Measurements from ENCODE around the gene HPSE2. TPM values are rescaled to one million over a fixed set of nuclear protein-coding genes. Genes with fewer than 3 reads are reported as not detected.

The HPSE2 gene
- total and polyA plus RNA-seq, 5 donors = 0.09 TPM; not detected in 4

DNA sequence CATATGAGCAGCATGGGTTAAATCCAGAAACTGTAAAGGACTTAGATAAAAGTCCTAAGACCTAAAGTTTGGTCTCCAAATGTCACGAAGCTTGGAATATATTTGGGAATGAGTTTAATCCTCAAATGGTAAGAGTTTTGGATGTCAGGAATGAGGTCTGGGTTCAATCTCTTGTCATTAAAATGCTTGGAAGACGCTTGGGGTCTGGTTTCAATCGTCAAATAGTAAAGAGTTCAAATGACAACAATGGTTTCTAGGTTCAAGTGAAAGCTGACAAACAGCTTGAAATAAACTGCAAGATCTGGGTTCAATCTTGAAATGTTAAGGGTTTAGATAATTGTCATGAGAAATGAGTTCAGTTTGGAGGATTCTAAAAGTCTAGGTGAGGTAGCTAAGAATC, 403.5 kb downstream of the HPSE2 start:
- H3K4me3 ChIP-seq (ENCODE audit: low read length) = no peak overlapping the region
- no peak for ATAC-seq
- no peaks in the 10 kb centered on the region for H3K9me3 ChIP-seq (ENCODE audit: control insufficient read depth, low read length)
- no peak overlapping the region for H3K27ac ChIP-seq (ENCODE audit: low read length)
- no peaks in the 10 kb centered on the region for H3K27me3 ChIP-seq (ENCODE audit: control insufficient read depth, insufficient read depth)
- no peaks in the 10 kb centered on the region for H3K4me1 ChIP-seq (ENCODE audit: control insufficient read depth, insufficient read depth, low read length)
- no peak for DNase-seq
- whole genome bisulfite sequencing = 31% methylated on average over 3 of the region's 3 CpGs
- intact Hi-C loops (cut with DNase I) = no loop called here

DNA sequence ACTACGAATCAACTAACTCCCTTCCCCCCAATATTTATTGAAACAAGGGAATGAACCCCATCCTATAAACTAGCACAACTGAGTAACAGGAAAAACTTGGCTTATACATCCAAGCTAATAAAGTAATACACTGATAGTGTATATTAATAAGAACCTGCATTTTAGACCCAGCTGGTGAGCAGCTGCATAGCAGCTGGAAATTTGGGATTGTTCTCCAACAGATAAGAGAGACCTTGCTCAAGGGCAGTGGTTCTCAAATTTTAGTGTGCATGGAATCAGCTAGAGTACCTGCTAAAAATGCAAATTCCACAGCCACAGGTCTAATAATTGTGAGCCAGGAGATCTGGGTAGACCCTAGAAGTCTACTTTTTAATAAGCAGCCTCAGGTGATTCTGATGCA, 404.3 kb downstream of the HPSE2 start:
- Histone ChIP-seq H3K27me3 (ENCODE audit: control insufficient read depth, insufficient read depth) (no peaks in the 10 kb centered on the region), H3K27ac (ENCODE audit: low read length) (no peak overlapping the region), H3K9me3 (ENCODE audit: control insufficient read depth, low read length) (no peaks in the 10 kb centered on the region), H3K4me1 (ENCODE audit: control insufficient read depth, insufficient read depth, low read length) (no peaks in the 10 kb centered on the region), H3K4me3 (ENCODE audit: low read length) (no peak overlapping the region)
- no peak for DNase-seq
- no peak for ATAC-seq
- intact Hi-C loops (cut with DNase I) = no loop called here
- 48% methylated on average over 1 of the region's 1 CpG for WGBS

DNA sequence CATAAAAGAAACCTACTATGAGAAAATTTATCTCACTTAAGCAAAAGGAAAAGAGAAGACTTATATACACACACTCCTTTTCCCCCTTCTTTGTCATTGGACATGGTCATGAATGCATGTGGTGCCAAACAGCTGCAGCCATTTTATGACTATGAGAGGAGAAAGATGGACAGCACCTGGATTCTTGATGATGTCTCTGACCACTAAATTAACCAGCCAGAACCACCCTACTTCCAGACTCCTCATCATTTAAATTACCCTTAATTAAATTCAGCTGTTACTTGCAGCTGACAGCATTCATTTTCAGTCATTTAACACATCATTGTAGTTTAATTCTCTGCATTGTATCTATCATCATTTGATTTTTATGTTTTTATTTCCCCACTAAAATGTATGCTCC, 409.9 kb downstream of the HPSE2 start:
- no peak overlapping the region for H3K4me3 ChIP-seq (ENCODE audit: low read length)
- no peaks in the 10 kb centered on the region for H3K27me3 ChIP-seq (ENCODE audit: control insufficient read depth, insufficient read depth)
- H3K4me1 ChIP-seq (ENCODE audit: control insufficient read depth, insufficient read depth, low read length) = no peaks in the 10 kb centered on the region
- intact Hi-C loops (cut with DNase I) = no loop called here
- DNase-seq (no peak), ATAC-seq (no peak)
- no peaks in the 10 kb centered on the region for H3K9me3 ChIP-seq (ENCODE audit: control insufficient read depth, low read length)
- no peak overlapping the region for H3K27ac ChIP-seq (ENCODE audit: low read length)

GRCh38 chr10:98817396-98817795, 418.3 kb downstream of the HPSE2 start:
- intact Hi-C loops (cut with DNase I) = no loop called here

GRCh38 chr10:98815039-98815885, 420.4 kb downstream of the HPSE2 start:
- DNase-seq (no peak), ATAC-seq (no peak)
- Histone ChIP-seq H3K4me3 (ENCODE audit: low read length) (no peak overlapping the region), H3K27me3 (ENCODE audit: control insufficient read depth, insufficient read depth) (no peaks in the 10 kb centered on the region), H3K9me3 (ENCODE audit: control insufficient read depth, low read length) (no peaks in the 10 kb centered on the region), H3K27ac (ENCODE audit: low read length) (no peak overlapping the region), H3K4me1 (ENCODE audit: control insufficient read depth, insufficient read depth, low read length) (no peaks in the 10 kb centered on the region)
- intact Hi-C loops (cut with DNase I) = no loop called here
- 55% methylated on average over 8 of the region's 8 CpGs for WGBS

More at GRCh38 chr10:98817396-98817795, 418.3 kb downstream of the HPSE2 start:
- DNase-seq = no peak
- H3K27me3 ChIP-seq (ENCODE audit: control insufficient read depth, insufficient read depth) = no peaks in the 10 kb centered on the region
- no peak overlapping the region for H3K4me3 ChIP-seq (ENCODE audit: low read length)
- ATAC-seq = no peak
- WGBS = 85% methylated on average over 3 of the region's 3 CpGs
- H3K9me3 ChIP-seq (ENCODE audit: control insufficient read depth, low read length) = no peaks in the 10 kb centered on the region
- no peaks in the 10 kb centered on the region for H3K4me1 ChIP-seq (ENCODE audit: control insufficient read depth, insufficient read depth, low read length)
- H3K27ac ChIP-seq (ENCODE audit: low read length) = no peak overlapping the region

DNA sequence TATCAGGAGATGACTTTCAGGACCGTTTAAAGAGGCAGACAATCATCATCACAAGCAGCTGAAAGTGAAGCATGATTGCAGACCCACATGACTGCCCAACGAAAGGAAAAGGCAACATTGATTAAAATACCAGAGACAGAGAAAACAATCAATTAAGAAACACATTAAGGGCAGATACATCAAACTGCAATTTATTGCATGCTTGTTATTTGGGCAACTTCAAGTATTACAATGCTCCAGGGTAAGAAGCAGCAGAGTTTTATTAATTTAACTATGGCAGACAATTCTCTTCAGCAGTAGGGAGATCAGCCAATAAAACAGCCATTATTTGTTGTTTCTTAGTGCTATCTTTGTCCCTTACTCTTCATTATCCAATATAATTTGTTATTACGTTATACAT, 421.2 kb downstream of the HPSE2 start:
- no peaks in the 10 kb centered on the region for H3K4me1 ChIP-seq (ENCODE audit: control insufficient read depth, insufficient read depth, low read length)
- no peak overlapping the region for H3K27ac ChIP-seq (ENCODE audit: low read length)
- H3K4me3 ChIP-seq (ENCODE audit: low read length) = no peak overlapping the region
- no peaks in the 10 kb centered on the region for H3K9me3 ChIP-seq (ENCODE audit: control insufficient read depth, low read length)
- 28% methylated on average over 3 of the region's 3 CpGs for WGBS
- DNase-seq (no peak), ATAC-seq (no peak)
- H3K27me3 ChIP-seq (ENCODE audit: control insufficient read depth, insufficient read depth) = no peaks in the 10 kb centered on the region
- intact Hi-C loops (cut with DNase I) = no loop called here

GRCh38 chr10:98808282-98808892, 427.3 kb downstream of the HPSE2 start:
- no peaks in the 10 kb centered on the region for H3K4me1 ChIP-seq (ENCODE audit: control insufficient read depth, insufficient read depth, low read length)
- H3K27ac ChIP-seq (ENCODE audit: low read length) = no peak overlapping the region
- 55% methylated on average over 2 of the region's 2 CpGs for WGBS
- no peaks in the 10 kb centered on the region for H3K9me3 ChIP-seq (ENCODE audit: control insufficient read depth, low read length)
- no peaks in the 10 kb centered on the region for H3K27me3 ChIP-seq (ENCODE audit: control insufficient read depth, insufficient read depth)
- intact Hi-C loops (cut with DNase I) = no loop called here
- DNase-seq (no peak), ATAC-seq (no peak)
- H3K4me3 ChIP-seq (ENCODE audit: low read length) = no peak overlapping the region

- ATAC-seq (no peak), DNase-seq (no peak)
- Histone ChIP-seq H3K4me3 (ENCODE audit: low read length) (no peak overlapping the region), H3K9me3 (ENCODE audit: control insufficient read depth, low read length) (no peaks in the 10 kb centered on the region), H3K4me1 (ENCODE audit: control insufficient read depth, insufficient read depth, low read length) (no peaks in the 10 kb centered on the region), H3K27me3 (ENCODE audit: control insufficient read depth, insufficient read depth) (no peaks in the 10 kb centered on the region), H3K27ac (ENCODE audit: low read length) (no peak overlapping the region)
- intact Hi-C loops (cut with DNase I) = no loop called here
Measured at GRCh38 chr10:98800263-98800662, 435.4 kb downstream of the HPSE2 start.

DNA sequence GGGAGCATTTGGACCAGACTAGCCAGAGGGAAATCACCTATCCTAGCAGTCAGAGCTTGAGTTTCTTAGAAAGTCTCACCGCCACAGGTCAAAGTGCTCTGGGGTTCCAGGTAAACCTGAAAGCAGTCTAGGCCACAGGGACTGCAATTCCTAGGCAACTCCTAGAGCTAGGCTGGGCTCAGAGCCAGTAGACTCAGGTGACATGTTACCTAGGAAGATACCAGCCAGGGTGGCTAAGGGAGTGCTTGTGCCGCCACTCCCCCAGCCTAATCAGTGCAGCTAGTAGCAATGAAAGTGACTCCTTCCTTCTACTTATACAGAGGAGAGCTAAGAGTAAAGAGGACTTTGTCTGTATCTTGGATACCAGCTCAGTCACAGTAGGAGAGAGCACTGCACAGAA, 440.2 kb downstream of the HPSE2 start:
- DNase-seq = no peak
- no peaks in the 10 kb centered on the region for H3K27me3 ChIP-seq (ENCODE audit: control insufficient read depth, insufficient read depth)
- H3K9me3 ChIP-seq (ENCODE audit: control insufficient read depth, low read length) = no peaks in the 10 kb centered on the region
- 92% methylated on average over 2 of the region's 2 CpGs for WGBS
- ATAC-seq = no peak
- no peaks in the 10 kb centered on the region for H3K4me1 ChIP-seq (ENCODE audit: control insufficient read depth, insufficient read depth, low read length)
- H3K27ac ChIP-seq (ENCODE audit: low read length) = no peak overlapping the region
- intact Hi-C loops (cut with DNase I) = no loop called here
- no peak overlapping the region for H3K4me3 ChIP-seq (ENCODE audit: low read length)

- Histone ChIP-seq H3K9me3 (ENCODE audit: control insufficient read depth, low read length) (no peaks in the 10 kb centered on the region), H3K4me1 (ENCODE audit: control insufficient read depth, insufficient read depth, low read length) (no peaks in the 10 kb centered on the region), H3K4me3 (ENCODE audit: low read length) (no peak overlapping the region), H3K27ac (ENCODE audit: low read length) (no peak overlapping the region), H3K27me3 (ENCODE audit: control insufficient read depth, insufficient read depth) (no peaks in the 10 kb centered on the region)
- ATAC-seq (no peak), DNase-seq (no peak)
- intact Hi-C loops (cut with DNase I) = no loop called here
Measured at GRCh38 chr10:98790817-98791216, 444.8 kb downstream of the HPSE2 start.

DNA sequence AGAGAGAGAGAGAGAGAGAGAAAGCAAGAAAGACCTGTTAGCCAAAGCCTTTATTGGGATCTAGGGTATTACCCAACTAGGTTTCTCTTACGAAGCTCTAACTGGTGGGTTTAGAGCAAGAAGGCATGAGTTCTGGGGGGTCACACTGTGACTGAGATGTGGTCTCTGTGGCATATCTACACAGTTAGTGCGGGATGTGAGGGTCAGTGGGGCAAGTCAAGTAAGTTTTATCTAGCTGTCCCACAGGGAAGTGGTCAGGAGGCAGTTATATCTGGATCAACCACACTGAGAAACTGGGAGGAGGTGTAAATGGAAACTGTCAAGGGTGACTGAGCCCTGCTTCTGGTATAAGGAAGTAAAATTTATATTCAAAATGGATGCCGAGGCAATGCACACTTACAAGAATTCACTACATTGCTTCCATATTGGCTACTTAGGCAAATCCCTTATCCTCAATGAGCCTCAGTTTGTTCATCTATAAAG, 457.3 kb downstream of the HPSE2 start:
- intact Hi-C loops (cut with DNase I) = no loop called here

More for the DNA sequence above, 457.3 kb downstream of the HPSE2 start:
- 63% methylated on average over 3 of the region's 3 CpGs for WGBS
- Histone ChIP-seq H3K27me3 (ENCODE audit: control insufficient read depth, insufficient read depth) (no peaks in the 10 kb centered on the region), H3K4me3 (ENCODE audit: low read length) (no peak overlapping the region), H3K4me1 (ENCODE audit: control insufficient read depth, insufficient read depth, low read length) (no peaks in the 10 kb centered on the region), H3K27ac (ENCODE audit: low read length) (no peak overlapping the region), H3K9me3 (ENCODE audit: control insufficient read depth, low read length) (no peaks in the 10 kb centered on the region)
- DNase-seq (no peak), ATAC-seq (no peak)
